Erythroblast (primary cell): ENCODE results near the gene CFAP20DC.

Experiments
- GATA1 ChIP-seq: IDR thresholded peaks from 2 replicates; pipeline ENCODE4 v1.6.1; 2011; ENCODE audit warnings: low read depth, mild to moderate bottlenecking, control low read depth, low read length, moderate library complexity
- POLR2A ChIP-seq: IDR thresholded peaks from 2 replicates; pipeline ENCODE4 v1.6.1; 2011; ENCODE audit warnings: mild to moderate bottlenecking, low read length

DNA sequence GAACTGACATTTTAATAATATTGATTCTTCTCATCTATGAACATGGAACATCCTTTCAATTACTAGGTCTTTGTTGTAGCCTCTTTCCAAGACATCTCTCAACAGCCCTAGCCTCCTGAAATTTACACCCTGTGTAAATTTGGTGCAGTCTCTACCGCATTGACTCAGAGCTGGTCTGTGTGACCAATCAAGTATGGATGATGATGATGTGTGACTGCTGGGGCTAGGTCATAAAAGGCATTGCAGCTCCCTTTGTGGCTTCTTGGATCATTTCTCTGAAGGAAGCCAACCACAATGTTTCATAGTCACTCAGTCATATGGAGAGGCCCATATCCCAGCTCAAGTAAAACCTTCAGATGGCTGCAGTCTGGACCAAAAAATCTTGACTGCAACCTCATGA lies 321.1 kb downstream of the CFAP20DC start:
- TF ChIP-seq POLR2A (no peak), GATA1 (no peak)
